ENCODE measurements around the gene ZBED1. TPM values are rescaled to one million over a fixed set of nuclear protein-coding genes. Genes with fewer than 3 reads are reported as not detected.
A peak's percentile ranks its signal among the peaks of the same experiment; 100 is the strongest.

ZBED1 gene
- total RNA-seq, 1 experiment from 2014 or later, result 45.1 TPM

- H3K36me3 Mint-ChIP-seq, result peaks cover 31% of the 10 kb centered on the region
- H3K4me3 Mint-ChIP-seq, result no peak overlapping the region
Observed at GRCh38 chrX:2452799-2453198, 48.0 kb downstream of the ZBED1 start.

GRCh38 chrX:2452317-2452784, 48.4 kb downstream of the ZBED1 start:
- H3K36me3 Mint-ChIP-seq, result peaks cover 31% of the 10 kb centered on the region
- no peaks in the 10 kb centered on the region for H3K27me3 Mint-ChIP-seq (ENCODE audit: low read depth)
- ChIA-PET POLR2A (no interaction called here), CTCF (no interaction called here)
- TF ChIP-seq FOXK1 (CRISPR knock-in tag; IDR thresholded peaks at IDR 0.05) (0 out of 2 replicates have a peak, but pooled peaks have one; percentile 47), ATF2 (CRISPR knock-in tag; IDR thresholded peaks at IDR 0.05; ENCODE audit: borderline replicate concordance, low read depth) (no peak), SMAD4 (CRISPR knock-in tag; IDR thresholded peaks at IDR 0.05) (no peak), FOXP1 (CRISPR knock-in tag; IDR thresholded peaks at IDR 0.05; ENCODE audit: borderline replicate concordance) (peak; percentile 41; the same call in 1 of the 2 replicates), TEAD4 (CRISPR knock-in tag; IDR thresholded peaks at IDR 0.05) (peak; percentile 63; the same call in 1 of the 2 replicates)
- no peak overlapping the region; the same call in 1 of the 2 replicates for H3K27ac Mint-ChIP-seq
- DNase-seq (ENCODE audit: low spot score) (no peak), ATAC-seq (no peak)
- H3K4me3 Mint-ChIP-seq, result no peak overlapping the region
- peaks cover 26% of the 10 kb centered on the region for H3K4me1 Mint-ChIP-seq
- H3K9me3 Mint-ChIP-seq, result peaks cover 19% of the 10 kb centered on the region

More at GRCh38 chrX:2452799-2453198, 48.0 kb downstream of the ZBED1 start:
- Mint-ChIP-seq H3K27ac (no peak overlapping the region), H3K9me3 (peaks cover 14% of the 10 kb centered on the region), H3K4me1 (peaks cover 26% of the 10 kb centered on the region), H3K27me3 (ENCODE audit: low read depth) (no peaks in the 10 kb centered on the region)
- ChIA-PET POLR2A (no interaction called here), CTCF (no interaction called here)
- no peak for TF ChIP-seq ZNF281 (CRISPR knock-in tag; IDR thresholded peaks at IDR 0.05)
- no peak for TF ChIP-seq RORB (CRISPR knock-in tag; IDR thresholded peaks at IDR 0.05)
- no peak for TF ChIP-seq ATF6 (CRISPR knock-in tag; IDR thresholded peaks at IDR 0.05)
- no peak for TF ChIP-seq IRF1 (CRISPR knock-in tag; IDR thresholded peaks at IDR 0.05)
- TF ChIP-seq ETV6 (CRISPR knock-in tag; IDR thresholded peaks at IDR 0.05), result no peak
- TF ChIP-seq ZNF138 (CRISPR knock-in tag; conservative IDR thresholded peaks at IDR 0.05), result no peak
- no peak for TF ChIP-seq KAT7 (CRISPR knock-in tag; IDR thresholded peaks at IDR 0.05; ENCODE audit: borderline replicate concordance)
- no peak for ATAC-seq
- no peak for DNase-seq (ENCODE audit: low spot score)

- Mint-ChIP-seq H3K9me3 (peaks cover 25% of the 10 kb centered on the region), H3K4me3 (no peak overlapping the region), H3K4me1 (peaks cover 26% of the 10 kb centered on the region), H3K27me3 (ENCODE audit: low read depth) (no peaks in the 10 kb centered on the region), H3K36me3 (peaks cover 35% of the 10 kb centered on the region), H3K27ac (peak overlapping the region; percentile 87)
- peak; percentile 24 for TF ChIP-seq FOXK1 (CRISPR knock-in tag; IDR thresholded peaks at IDR 0.05)
- TF ChIP-seq FOXP1 (CRISPR knock-in tag; IDR thresholded peaks at IDR 0.05; ENCODE audit: borderline replicate concordance), result peak; percentile 44; the same call in 1 of the 2 replicates
- no peak for TF ChIP-seq ZNF263 (CRISPR knock-in tag; IDR thresholded peaks at IDR 0.05; ENCODE audit: low read depth)
- peak; percentile 32; the same call in 1 of the 2 replicates for TF ChIP-seq MAX (CRISPR knock-in tag; IDR thresholded peaks at IDR 0.05)
- TF ChIP-seq MXD4 (CRISPR knock-in tag; IDR thresholded peaks at IDR 0.05; ENCODE audit: borderline replicate concordance), result no peak
- CTCF ChIA-PET, result no interaction called here
- POLR2A ChIA-PET, result no interaction called here
- ATAC-seq, result peak; percentile 64
- DNase-seq (ENCODE audit: low spot score), result peak; percentile 44
Observed at GRCh38 chrX:2451501-2452316, 49.1 kb downstream of the ZBED1 start.
